Measurements from ENCODE around the gene THG1L.

Gene THG1L

DNA sequence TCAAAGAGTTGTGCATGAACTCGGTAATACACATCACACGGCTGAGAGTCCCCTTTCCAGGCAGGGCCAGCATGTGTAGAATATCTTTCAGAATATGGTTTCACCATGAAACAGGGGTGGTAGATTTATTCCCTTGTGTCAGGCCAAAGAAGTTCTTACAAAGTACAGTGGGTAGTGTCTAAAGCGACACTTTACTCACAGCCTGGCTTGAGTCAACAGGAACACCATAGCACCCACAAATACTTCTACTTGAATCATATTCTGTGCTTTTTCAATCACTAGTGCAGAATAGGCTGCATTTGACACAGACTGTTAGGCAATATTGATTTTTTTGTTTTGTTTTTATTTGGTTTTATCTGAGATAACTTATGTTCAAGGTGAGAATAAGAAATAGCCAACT, 24.9 kb downstream of the THG1L start:
- no peak for DNase-seq (ENCODE audit: low read depth in 1 of 2, low spot score in 1 of 2)

DNA sequence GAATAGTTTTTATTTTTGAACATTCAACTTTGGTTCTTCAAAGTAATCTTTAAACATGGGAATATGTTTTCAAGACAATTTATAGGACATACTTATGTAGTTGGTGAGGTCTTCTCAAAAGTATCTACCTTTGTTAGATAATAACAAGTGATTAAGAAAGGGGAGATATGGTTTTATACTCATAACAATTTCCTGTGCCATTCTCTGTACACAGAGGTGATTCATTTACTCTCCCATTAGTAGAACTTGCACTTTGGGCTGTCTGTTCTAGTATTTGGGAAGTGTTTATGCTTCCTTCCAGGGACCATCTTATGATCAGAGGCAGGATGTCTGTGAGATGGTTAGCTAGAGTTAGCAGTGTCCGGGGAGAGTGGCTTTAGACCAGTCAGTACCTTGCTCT, 27.5 kb downstream of the THG1L start:
- no peak for DNase-seq (ENCODE audit: low read depth in 1 of 2, low spot score in 1 of 2)

DNA sequence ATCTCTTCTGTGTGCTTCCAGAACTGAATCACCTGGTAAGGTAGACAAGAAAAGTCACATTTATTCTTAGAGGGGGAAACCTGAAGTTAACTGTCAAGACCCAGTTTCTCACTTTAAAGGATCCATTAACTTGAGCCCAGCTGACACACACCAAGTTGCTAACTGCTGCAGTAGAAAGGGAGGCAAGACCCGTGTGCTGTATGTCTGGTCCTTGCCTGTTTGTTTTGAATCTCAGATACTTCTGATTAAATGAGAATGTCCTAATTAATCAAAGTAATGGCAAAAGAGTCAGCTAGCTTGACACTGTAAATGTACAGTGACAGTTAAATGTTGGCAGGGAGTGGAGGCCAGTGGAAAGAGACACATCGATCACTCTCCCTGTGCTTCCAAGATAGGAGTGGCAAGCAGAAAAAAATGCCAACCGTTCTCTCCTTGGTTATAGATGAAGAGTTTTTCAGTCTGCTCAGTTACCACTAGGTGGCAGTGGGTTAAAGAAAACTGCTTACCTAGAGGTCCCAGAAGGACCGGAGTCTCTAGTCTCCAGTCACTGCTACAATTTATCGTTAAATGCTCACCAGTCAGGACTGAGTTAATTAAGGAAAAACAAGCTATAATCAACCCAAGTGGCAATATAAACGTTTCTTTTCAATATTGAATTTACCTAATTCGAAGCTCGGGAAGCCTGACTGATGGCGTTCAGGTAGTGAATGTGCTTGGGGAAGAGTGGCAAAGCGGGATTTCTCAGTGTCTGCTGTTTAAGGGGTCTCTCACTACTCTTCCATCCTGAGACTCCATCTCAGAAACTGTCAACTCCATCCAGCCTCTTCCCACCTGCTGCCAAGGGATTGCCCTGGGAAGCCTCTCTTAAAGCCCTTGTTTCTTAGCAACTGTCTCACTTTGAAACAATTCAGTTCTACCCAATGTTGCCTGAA, 30.7 kb downstream of the THG1L start:
- no peak for DNase-seq (ENCODE audit: low read depth in 1 of 2, low spot score in 1 of 2)

DNA sequence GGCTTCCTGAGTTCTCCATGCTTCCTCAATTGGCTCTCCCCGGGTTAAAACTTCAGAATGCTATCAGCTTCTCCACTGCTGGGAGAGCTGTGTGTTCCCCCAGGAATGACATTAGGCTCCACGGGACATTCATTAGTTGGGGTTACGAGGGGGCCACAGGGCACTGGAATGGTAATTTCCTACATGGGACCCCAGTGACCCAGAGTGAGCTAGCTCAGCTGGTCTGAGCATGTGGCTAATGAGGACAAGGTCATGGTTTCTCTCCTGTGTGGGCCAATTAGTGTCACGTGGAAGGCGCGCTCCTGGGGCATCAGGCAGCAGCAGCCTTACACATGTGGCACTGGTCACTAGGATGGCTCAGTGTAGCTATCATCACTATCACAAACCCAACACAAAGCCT, 33.3 kb downstream of the THG1L start:
- no peak for DNase-seq (ENCODE audit: low read depth in 1 of 2, low spot score in 1 of 2)

DNA sequence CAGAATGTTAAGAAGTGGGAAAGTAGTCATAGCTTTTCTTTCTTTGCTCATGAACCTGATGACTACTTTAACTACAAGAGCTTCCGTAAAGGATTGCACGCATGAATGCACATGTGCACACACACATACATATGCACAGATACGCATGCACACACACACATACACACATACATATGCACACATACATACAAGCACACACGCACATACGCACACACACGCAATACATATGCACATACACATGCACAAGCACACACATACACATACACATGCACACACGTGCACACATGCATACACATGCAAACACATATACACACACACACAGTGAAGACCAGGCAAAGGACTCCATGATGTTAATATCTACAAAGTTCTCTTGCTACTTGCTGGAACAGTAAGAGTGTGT, 35.2 kb downstream of the THG1L start:
- no peak for DNase-seq (ENCODE audit: low read depth in 1 of 2, low spot score in 1 of 2)

DNA sequence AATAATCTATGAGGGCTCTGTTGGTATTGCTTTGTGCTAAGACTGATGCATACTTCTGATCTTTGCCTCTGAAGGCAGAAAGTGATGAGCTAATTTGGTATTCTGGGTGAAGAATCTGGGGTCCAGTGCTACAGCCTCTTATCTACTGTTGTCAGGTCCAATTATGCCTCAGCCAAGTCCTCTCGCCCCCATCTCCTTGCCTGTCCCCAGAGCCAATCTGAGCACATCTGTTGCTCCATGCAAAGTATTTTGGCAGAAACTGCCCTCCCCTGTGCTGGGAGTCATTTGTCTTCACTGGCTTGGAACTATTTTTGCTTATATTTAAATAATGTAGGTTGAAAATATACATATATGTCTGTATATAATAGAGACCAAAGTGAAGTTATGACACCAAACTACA, 35.7 kb downstream of the THG1L start:
- no peak for DNase-seq (ENCODE audit: low read depth in 1 of 2, low spot score in 1 of 2)

DNA sequence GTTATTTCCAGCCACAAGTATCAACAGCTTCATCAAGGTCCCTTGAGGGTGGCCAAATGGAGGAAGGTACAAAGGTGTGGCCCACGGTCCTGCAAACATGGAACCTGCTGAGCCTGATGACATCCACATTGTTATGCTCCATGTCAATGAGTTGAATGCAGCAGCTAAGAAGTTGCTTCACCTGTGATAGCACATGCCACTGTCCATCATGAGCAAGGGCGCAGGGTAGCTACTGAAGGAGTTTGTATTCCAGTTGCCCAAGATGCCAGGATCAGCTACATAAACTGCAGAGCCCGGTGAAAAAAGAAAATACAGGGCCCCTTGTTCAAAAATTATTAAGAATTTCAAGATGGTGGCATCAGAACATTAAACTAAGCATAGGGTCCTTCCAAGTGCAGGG, 36.5 kb downstream of the THG1L start:
- no peak for DNase-seq (ENCODE audit: low read depth in 1 of 2, low spot score in 1 of 2)

DNA sequence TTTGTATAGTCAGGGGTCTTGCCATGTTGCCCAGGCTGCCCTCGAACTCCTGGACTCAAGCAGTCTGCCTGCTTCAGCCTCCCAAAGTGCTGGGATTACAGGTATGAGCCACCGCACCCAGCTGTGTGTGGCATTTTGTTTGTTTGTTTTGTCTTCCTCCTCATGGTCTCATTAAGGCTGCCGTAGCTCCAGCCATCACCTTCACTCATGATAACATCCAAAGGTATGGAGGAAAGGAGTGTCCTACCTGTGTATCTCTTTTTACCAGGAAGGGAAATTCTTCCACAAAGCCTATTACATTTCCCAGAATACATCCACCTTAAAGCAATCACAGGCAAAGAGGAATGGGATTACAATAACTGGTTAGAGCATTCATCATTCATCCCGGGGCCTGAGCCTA, 39.4 kb downstream of the THG1L start:
- DNase-seq (ENCODE audit: low read depth in 1 of 2, low spot score in 1 of 2) = no peak

DNA sequence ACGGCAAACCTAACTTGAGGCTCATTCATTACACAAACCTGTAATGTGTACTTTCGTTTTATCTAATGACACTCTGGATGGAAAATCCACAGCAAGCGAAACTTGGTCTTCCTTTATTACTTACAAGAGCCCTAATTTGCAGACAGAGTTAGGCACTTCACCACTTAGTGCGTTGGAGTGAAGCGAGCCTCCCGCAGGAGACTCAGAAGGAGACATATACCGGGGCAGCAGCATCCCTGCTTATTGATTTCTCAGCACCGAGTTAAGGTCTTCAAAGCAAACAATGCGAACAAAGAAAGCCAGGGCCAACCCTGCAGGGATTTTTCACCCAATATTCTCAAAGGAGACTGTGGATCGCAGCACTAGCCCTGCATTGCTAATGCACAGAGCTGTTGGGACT, 40.9 kb downstream of the THG1L start:
- no peak for DNase-seq (ENCODE audit: low read depth in 1 of 2, low spot score in 1 of 2)

DNA sequence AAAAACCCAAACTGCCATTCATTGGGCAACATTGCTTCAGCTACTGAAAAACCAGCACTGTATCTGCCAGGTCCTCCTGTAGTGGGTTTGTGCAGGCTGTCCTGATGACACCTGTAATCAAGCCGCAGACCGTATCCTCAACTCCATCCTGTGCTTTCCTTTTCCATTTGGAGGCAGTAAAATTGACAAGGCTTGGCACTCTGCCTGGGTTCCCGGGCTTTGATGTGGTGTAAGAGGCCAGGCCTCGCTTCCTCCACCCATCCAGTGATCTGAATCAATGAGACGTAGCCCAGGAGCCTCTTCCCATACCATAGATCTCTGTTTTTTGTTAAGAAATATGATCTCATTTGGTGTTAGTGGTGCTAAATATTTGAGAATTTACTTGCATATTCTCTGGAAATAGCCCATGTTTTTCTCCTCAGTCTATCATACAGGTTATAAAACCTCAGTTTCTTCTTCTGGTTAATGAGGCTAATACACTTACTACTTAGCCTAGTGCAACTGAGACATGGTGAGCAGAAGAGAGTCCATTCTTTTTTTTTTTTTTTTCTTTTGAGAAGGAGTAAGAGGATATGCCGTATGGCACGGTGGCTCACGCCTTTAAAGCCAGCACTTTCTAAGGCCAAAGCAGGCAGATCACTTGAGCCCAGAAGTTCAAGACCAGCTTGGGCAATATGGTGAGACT, 47.0 kb downstream of the THG1L start:
- no peak for DNase-seq (ENCODE audit: low read depth in 1 of 2, low spot score in 1 of 2)

DNA sequence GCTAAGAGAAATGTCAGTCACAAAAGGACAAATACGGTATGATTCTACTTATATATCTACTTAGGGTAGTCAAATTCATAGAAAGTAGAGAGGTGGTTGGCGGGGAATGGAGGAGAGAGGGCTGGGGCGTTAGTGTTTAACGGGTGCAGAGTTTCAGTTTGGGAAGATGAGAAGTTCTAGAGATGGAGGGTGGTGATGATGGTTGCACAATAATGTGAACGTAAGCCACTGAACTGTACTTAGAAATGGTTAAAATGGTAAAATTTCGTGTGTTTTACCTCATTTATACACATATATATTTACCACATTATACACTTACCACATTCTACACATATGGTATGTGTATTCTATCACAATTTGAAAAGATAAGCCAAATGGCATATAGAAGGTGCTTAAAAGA, 48.0 kb downstream of the THG1L start:
- no peak for DNase-seq (ENCODE audit: low read depth in 1 of 2, low spot score in 1 of 2)

DNA sequence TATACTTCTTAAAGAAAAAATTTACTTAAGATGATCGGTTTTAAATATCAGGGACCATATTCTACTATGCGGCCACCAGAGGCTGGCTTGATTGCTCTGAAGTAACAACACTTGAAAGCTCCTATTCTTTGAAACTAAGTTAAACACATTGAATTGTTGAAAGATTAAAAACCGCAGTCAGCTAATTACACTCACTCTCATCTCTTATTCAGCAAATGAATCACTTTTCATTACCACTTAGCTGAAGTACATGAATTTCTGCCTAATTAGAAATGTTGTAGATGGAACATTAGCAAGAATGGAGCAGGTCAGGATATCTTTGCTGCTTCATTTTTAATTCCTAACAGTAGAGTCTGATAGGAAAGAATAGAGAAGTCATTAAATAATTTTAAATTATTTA, 54.6 kb downstream of the THG1L start:
- no peak for DNase-seq (ENCODE audit: low read depth in 1 of 2, low spot score in 1 of 2)
